ES-I3 (cell line): ENCODE measurements around the gene MAPT.
"Not testable (repeated sequence)": the region's sequence is repeated elsewhere in the genome, so short reads cannot be mapped to it uniquely, and the experiment has no call there.

Source experiments
- H3K36me3 ChIP-seq: 2 replicates; pipeline ENCODE4 v1.6.1; 2013; ENCODE audit warnings: mild to moderate bottlenecking, low read length, control low read depth, moderate library complexity; ENCODE audit not compliant: insufficient read depth
- H3K4me1 ChIP-seq: 2 replicates; pipeline ENCODE4 v1.6.1; 2013; ENCODE audit warnings: mild to moderate bottlenecking, control low read depth, low read length; ENCODE audit not compliant: insufficient read depth
- H3K9ac ChIP-seq: 2 replicates; pipeline ENCODE4 v1.6.1; 2013; ENCODE audit warnings: low read depth, mild to moderate bottlenecking, low read length, moderate library complexity
- H3K9me3 ChIP-seq: 2 replicates; pipeline ENCODE4 v1.6.1; 2013; ENCODE audit warnings: mild to moderate bottlenecking, low read length, moderate library complexity; ENCODE audit not compliant: control insufficient read depth, insufficient read depth

Gene MAPT

GRCh38 chr17:45851873-45852272 lies 42.5 kb upstream of the MAPT start:
- H3K9me3 ChIP-seq = no peaks in the 10 kb centered on the region
- no peak overlapping the region for H3K9ac ChIP-seq
- H3K4me1 ChIP-seq = no peaks in the 10 kb centered on the region
- no peaks in the 10 kb centered on the region for H3K36me3 ChIP-seq

GRCh38 chr17:45852535-45853297 lies 41.6 kb upstream of the MAPT start:
- Histone ChIP-seq H3K9ac (no peak overlapping the region), H3K4me1 (no peaks in the 10 kb centered on the region), H3K9me3 (no peaks in the 10 kb centered on the region), H3K36me3 (no peaks in the 10 kb centered on the region)

GRCh38 chr17:45854209-45854608 lies 40.1 kb upstream of the MAPT start:
- Histone ChIP-seq H3K36me3 (no peaks in the 10 kb centered on the region), H3K9ac (no peak overlapping the region), H3K9me3 (no peaks in the 10 kb centered on the region), H3K4me1 (no peaks in the 10 kb centered on the region)

- H3K36me3 ChIP-seq = no peaks in the 10 kb centered on the region
- no peak overlapping the region for H3K9ac ChIP-seq
- no peaks in the 10 kb centered on the region for H3K9me3 ChIP-seq
Measured at GRCh38 chr17:45855691-45856336, 38.5 kb upstream of the MAPT start.

GRCh38 chr17:45857977-45858708 lies 36.2 kb upstream of the MAPT start:
- H3K36me3 ChIP-seq = no peaks in the 10 kb centered on the region

More at GRCh38 chr17:45855691-45856336, 38.5 kb upstream of the MAPT start:
- no peaks in the 10 kb centered on the region for H3K4me1 ChIP-seq

GRCh38 chr17:45861165-45861564 lies 33.2 kb upstream of the MAPT start:
- no peaks in the 10 kb centered on the region for H3K9me3 ChIP-seq
- no peaks in the 10 kb centered on the region for H3K36me3 ChIP-seq
- H3K9ac ChIP-seq = no peak overlapping the region
- peaks cover 15% of the 10 kb centered on the region for H3K4me1 ChIP-seq

More at GRCh38 chr17:45857977-45858708, 36.2 kb upstream of the MAPT start:
- no peaks in the 10 kb centered on the region for H3K9me3 ChIP-seq
- no peak overlapping the region for H3K9ac ChIP-seq
- no peaks in the 10 kb centered on the region for H3K4me1 ChIP-seq

GRCh38 chr17:45862127-45862526 lies 32.2 kb upstream of the MAPT start:
- not testable (repeated sequence) for H3K9ac ChIP-seq, H3K36me3 ChIP-seq, H3K9me3 ChIP-seq
- peaks cover 15% of the 10 kb centered on the region for H3K4me1 ChIP-seq

- peaks cover 15% of the 10 kb centered on the region for H3K4me1 ChIP-seq
- H3K9me3 ChIP-seq = no peaks in the 10 kb centered on the region
- no peaks in the 10 kb centered on the region for H3K36me3 ChIP-seq
- H3K9ac ChIP-seq = no peak overlapping the region
Measured at GRCh38 chr17:45863857-45864654, 30.3 kb upstream of the MAPT start.

GRCh38 chr17:45867171-45867570 lies 27.2 kb upstream of the MAPT start:
- Histone ChIP-seq H3K36me3 (no peaks in the 10 kb centered on the region), H3K4me1 (peaks cover 20% of the 10 kb centered on the region), H3K9ac (no peak overlapping the region), H3K9me3 (no peaks in the 10 kb centered on the region)

GRCh38 chr17:45867702-45868101 lies 26.7 kb upstream of the MAPT start:
- Histone ChIP-seq H3K9me3 (no peaks in the 10 kb centered on the region), H3K9ac (no peak overlapping the region), H3K36me3 (no peaks in the 10 kb centered on the region), H3K4me1 (peaks cover 20% of the 10 kb centered on the region)

- H3K9me3 ChIP-seq = no peaks in the 10 kb centered on the region
- H3K36me3 ChIP-seq = no peaks in the 10 kb centered on the region
- no peak overlapping the region for H3K9ac ChIP-seq
- H3K4me1 ChIP-seq = peaks cover 20% of the 10 kb centered on the region
Measured at GRCh38 chr17:45868276-45868675, 26.1 kb upstream of the MAPT start.

- no peaks in the 10 kb centered on the region for H3K36me3 ChIP-seq
- peaks cover 15% of the 10 kb centered on the region for H3K4me1 ChIP-seq
- H3K9me3 ChIP-seq = no peaks in the 10 kb centered on the region
- no peak overlapping the region for H3K9ac ChIP-seq
Measured at GRCh38 chr17:45869676-45870341, 24.5 kb upstream of the MAPT start.

GRCh38 chr17:45870342-45870974 lies 23.9 kb upstream of the MAPT start:
- Histone ChIP-seq H3K4me1 (peaks cover 9% of the 10 kb centered on the region), H3K9ac (no peak overlapping the region), H3K36me3 (no peaks in the 10 kb centered on the region), H3K9me3 (no peaks in the 10 kb centered on the region)
